Stimulated activated CD8-positive, alpha-beta memory T cell treated with anti-CD3 and anti-CD28 coated beads, Interleukin-15, amount 100 ng/mL, for 4 hours (primary cell): ENCODE measurements around the gene POU4F1.

Experiments
- DNase-seq, 2 donors: peaks; one replicate each; pipeline ENCODE4 v3.0.0-alpha.2; 2020; ENCODE audit warnings: low read depth in 2 of 2

Gene POU4F1

GRCh38 chr13:78606471-78607408 lies 3.4 kb upstream of the POU4F1 start:
- DNase-seq: no peak

- DNase-seq: no peak
Measured at GRCh38 chr13:78604782-78605611, 1.6 kb upstream of the POU4F1 start.

GRCh38 chr13:78602561-78603239 lies 652 bp downstream of the POU4F1 start:
- DNase-seq: no peak

GRCh38 chr13:78601874-78602560 lies 1.3 kb downstream of the POU4F1 start:
- no peak for DNase-seq

GRCh38 chr13:78601124-78601873 lies 2.1 kb downstream of the POU4F1 start:
- no peak for DNase-seq

GRCh38 chr13:78600280-78600883 lies 3.0 kb downstream of the POU4F1 start:
- no peak for DNase-seq

GRCh38 chr13:78599645-78600279 lies 3.6 kb downstream of the POU4F1 start:
- no peak for DNase-seq

GRCh38 chr13:78598966-78599644 lies 4.2 kb downstream of the POU4F1 start:
- no peak for DNase-seq

GRCh38 chr13:78598116-78598781 lies 5.1 kb downstream of the POU4F1 start:
- no peak for DNase-seq

GRCh38 chr13:78597602-78597932 lies 5.8 kb downstream of the POU4F1 start:
- DNase-seq: no peak

GRCh38 chr13:78596736-78597601 lies 6.4 kb downstream of the POU4F1 start:
- no peak for DNase-seq

GRCh38 chr13:78596399-78596735 lies 7.0 kb downstream of the POU4F1 start:
- no peak for DNase-seq

GRCh38 chr13:78595495-78596398 lies 7.6 kb downstream of the POU4F1 start:
- no peak for DNase-seq

GRCh38 chr13:78594456-78594975 lies 8.8 kb downstream of the POU4F1 start:
- no peak for DNase-seq

- no peak for DNase-seq
Measured at GRCh38 chr13:78593652-78594455, 9.5 kb downstream of the POU4F1 start.

- no peak for DNase-seq
Measured at GRCh38 chr13:78593129-78593528, 10.2 kb downstream of the POU4F1 start.
